Measurements from ENCODE around the gene CCDC141.

DNA sequence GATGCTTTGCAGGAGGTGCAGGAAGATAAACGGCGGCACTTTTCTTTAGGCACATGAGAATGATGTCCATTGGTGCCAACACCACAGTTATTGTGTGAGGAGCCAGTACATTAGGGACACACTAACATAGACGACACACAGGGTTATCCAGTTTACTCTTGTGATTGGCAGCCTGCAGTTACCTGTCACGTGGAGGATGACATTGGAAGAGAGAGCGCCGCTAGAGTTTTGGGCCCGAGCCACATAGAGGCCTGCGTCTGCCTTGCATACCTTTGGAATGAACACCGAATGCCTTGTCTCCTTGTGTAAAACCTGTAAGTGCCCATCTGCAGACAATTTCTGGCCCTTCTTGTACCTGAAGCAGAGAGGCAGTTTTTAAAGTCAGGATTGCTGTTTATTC, 215.9 kb downstream of the CCDC141 start:
- TF ChIP-seq POLR2A (IDR thresholded peaks at IDR 0.05): no peak
- TF ChIP-seq, protein P1, sequence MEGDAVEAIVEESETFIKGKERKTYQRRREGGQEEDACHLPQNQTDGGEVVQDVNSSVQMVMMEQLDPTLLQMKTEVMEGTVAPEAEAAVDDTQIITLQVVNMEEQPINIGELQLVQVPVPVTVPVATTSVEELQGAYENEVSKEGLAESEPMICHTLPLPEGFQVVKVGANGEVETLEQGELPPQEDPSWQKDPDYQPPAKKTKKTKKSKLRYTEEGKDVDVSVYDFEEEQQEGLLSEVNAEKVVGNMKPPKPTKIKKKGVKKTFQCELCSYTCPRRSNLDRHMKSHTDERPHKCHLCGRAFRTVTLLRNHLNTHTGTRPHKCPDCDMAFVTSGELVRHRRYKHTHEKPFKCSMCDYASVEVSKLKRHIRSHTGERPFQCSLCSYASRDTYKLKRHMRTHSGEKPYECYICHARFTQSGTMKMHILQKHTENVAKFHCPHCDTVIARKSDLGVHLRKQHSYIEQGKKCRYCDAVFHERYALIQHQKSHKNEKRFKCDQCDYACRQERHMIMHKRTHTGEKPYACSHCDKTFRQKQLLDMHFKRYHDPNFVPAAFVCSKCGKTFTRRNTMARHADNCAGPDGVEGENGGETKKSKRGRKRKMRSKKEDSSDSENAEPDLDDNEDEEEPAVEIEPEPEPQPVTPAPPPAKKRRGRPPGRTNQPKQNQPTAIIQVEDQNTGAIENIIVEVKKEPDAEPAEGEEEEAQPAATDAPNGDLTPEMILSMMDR (IDR thresholded peaks at IDR 0.05): no peak

All from Peyer's patch (tissue), 4 donors.